GM10847 (cell line): ENCODE data around the gene GLP2R.

Experiments
- POLR2A ChIP-seq: IDR thresholded peaks from 2 replicates; pipeline ENCODE4 v1.6.1; 2011; ENCODE audit not compliant: insufficient read length; ENCODE audit errors: extremely low read depth

GLP2R gene

DNA sequence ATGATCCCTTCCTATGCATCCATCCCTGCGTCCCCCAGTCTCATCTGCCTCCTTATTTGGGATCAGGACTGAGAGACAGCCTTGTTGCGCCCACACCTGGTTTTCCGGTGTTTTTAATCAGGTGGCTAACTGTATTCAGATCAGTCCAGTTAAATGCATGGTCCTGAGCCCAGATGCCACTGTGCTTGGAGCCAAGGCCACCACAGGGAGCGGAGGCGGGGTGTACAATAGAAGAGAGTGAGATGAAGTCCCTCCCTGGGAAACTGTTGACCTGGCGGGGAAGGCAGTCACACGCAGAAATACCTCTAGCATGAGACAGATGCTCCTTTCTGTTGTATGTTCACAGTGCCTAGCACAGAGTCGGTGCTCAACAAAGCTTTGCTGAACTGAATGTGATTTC is 73.1 kb downstream of the GLP2R start:
- TF ChIP-seq POLR2A = no peak

DNA sequence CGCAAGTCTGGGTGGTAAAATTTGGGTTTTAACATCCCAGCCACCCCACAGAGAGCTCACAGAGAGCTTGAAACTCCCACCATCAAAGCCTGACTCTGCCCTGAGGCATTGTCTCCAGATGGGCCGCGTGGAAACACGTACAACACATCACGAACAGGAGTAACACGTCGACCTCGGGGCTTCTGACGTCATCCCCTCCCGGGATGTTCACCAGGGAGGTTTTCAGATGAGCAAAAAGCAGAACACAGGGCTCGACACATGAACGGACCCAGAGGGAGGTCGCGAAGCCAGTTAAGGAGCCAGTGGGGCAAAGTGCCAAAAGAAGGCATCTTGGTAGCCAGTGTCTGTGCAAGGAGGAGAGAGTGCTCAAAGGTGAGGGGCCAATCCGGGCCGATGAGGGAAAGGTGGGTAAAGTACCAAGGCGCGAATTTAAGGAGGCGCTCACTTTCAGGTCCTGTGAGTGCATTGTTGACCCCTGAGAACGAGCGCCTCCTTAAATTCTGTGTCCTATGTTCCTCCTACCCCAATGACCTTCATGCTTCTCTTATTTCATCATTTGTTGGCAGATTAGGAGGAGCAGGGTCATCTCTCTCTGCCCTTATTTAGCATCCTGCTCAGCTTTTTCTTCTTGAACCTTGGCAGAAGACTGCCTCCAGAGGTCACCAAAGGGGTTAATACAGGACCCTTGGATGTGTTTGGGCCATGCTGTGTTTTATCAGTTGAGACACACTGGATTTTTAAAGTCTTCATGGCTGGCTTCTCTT is 73.7 kb downstream of the GLP2R start:
- TF ChIP-seq POLR2A = no peak

DNA sequence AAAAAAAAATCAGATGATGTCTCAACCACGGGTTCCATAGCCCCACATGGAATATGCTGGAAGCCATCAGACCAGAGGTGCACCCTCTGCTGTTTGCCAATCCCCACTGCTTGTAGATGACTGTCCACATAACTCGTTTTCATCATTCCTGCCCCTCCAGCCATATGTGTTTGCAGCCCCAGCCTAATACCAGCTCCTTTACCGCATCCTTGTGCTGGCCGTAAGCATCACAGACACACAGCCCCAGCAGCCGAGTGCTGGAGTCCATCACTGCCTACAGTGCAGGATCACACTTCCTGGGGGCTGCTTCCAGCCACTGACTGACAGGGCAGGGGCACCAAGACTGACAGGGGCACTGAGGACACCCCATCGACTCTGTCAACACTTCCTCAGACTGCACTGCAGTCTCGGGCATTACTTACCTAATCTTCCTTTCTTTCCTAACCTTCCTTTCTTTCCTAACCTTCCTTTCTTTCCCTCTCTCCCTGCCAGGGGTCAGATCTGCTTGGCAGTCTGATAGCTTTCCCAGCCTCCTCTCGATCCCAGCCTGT is 74.4 kb downstream of the GLP2R start:
- TF ChIP-seq POLR2A = no peak

DNA sequence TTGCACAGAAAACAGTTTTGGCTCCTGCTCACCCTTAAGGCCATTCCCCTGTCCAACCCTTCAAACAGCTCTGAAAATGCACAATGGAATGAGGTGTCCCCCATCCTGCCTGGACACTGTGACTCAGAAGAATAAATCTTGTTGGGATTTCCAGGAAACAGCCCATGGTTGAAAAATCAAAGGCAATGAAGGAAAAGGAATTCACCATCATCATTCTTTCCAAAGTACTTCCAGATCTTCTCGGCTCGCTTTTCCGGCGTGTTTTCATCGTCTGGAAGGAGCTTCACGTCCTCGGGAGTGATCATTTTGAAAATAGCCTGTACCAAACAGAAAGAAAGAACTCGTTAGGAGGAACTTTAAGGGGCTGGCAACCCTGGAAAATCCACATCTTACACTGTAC is 75.1 kb downstream of the GLP2R start:
- TF ChIP-seq POLR2A = no peak

DNA sequence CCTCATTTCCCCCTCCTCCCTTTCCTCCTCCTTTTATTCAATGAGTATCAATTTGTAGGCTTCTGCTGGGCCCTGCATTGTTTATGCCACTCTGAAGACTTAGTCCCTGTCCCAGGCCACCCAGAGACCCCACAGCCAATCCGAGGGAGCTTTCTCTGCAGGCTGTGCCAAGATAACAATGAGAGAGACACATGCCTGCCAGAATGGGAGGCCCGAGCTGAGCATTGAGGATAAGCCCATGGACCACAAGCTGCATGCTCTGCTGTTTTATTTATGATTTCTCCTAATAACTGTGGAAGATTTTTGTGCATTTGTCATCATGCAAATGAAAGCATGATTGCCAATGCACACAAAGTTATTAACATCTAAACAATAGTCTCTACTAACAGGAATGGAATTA is 76.4 kb downstream of the GLP2R start:
- no peak for TF ChIP-seq POLR2A

- TF ChIP-seq POLR2A = no peak
Measured at GRCh38 chr17:9904277-9905077, 78.8 kb downstream of the GLP2R start.

GRCh38 chr17:9905078-9905415 is 79.3 kb downstream of the GLP2R start, which contains the start of gene RCVRN:
TSS of gene RCVRN (minus strand) at chr17:9905271. CDS start at chr17:9905180, 91 bp downstream.
- TF ChIP-seq POLR2A = no peak

DNA sequence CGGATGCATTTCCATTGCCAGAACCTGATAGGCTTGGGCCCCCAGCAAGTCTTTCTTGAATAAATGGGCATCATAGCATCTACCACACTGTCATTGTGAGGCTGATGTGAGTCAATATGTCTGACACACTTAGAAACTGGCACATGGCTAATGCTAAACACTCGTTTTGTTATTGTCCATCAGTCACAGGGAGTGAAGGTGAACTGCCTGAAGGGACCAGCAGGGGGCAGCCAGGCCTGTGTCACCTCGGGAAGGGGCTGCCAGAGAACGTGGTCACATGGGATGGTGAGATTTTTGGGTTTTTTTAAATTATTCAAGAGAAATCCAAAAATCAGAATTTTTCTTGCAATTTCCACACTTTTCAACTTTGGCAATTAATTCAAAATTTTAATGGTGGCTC is 80.2 kb downstream of the GLP2R start:
- no peak for TF ChIP-seq POLR2A

GRCh38 chr17:9906616-9907015 is 80.9 kb downstream of the GLP2R start:
- TF ChIP-seq POLR2A = no peak

DNA sequence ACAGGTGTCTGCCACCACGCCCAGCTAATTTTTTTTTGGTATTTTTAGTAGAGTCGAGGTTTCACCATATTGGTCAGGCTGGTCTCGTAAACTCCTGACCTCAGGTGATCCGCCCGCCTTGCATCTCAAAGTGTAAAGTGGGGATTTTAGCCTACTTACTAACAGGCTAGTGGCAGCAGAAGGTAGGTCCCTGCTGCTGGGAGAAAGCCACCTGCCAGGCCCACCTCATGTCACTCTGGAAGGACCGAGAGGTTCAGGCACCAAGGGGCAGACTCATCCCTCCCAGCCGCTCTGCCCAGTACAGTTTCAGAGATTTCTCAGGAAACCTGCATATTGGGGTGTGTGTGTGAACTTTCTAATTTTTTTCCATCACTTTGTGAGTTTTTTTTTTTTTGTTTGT is 81.4 kb downstream of the GLP2R start:
- TF ChIP-seq POLR2A = no peak

DNA sequence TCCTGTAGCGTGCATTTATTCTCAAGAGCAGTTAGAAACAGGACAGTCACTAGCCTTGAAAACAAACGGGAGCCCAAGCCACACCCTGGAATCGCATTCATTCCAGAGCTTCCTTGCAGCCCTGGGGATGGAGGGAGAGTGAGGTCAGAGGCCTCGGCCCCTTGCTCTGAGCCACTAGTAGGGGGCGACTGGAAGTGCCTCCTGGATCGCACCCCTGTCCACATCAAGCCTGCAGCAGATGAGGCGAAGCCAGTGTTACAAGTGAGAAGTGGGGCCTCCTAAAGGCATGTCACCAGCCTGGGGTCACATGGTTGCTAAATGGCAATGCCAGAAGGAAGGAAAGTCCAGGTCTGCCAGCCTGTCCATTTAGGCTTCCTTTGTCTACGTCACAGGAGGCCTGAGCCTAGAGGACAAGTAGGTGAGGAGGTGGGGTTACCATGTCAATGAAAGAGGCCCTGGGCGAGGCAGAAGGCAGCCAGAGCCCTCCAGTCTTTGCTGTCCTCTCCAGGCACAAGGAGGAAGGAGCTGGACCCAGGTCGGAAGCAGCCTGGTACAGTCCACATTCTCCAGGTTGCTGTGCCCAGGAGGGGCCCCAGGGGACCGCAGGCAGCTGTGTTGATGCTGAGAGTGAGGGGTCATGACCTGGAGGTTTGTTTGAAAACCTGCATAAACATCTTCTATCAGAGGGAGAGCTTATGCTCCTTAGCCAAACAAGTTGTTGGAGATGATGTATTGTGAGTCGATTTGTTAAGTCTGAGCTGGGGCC is 82.3 kb downstream of the GLP2R start:
- no peak for TF ChIP-seq POLR2A

DNA sequence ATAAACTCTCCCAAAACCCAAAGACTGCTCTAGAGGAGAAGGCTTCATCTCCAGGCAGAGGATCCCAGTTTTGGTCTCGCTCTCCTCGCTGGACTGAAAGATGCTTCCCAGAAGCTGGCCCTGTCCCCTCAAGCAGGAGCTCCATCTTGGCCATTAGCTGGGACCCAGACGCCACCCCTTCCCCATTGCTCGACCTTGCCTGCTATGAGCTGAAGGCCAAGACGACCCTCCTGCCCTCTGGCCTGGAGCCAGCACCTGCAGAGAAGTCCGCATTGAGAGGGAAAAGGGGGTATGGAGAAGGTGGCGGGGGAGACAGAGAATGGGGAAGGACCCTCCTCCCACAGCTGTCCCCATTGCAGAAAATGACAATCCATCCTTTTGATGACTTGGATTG is 82.9 kb downstream of the GLP2R start:
- TF ChIP-seq POLR2A = no peak

- no peak for TF ChIP-seq POLR2A
Measured at GRCh38 chr17:9911089-9911488, 85.4 kb downstream of the GLP2R start.

GRCh38 chr17:9912121-9913099 is 86.7 kb downstream of the GLP2R start:
- no peak for TF ChIP-seq POLR2A

GRCh38 chr17:9913476-9913875 is 87.8 kb downstream of the GLP2R start:
- no peak for TF ChIP-seq POLR2A

- no peak for TF ChIP-seq POLR2A
Measured at GRCh38 chr17:9916108-9916507, 90.4 kb downstream of the GLP2R start.
